ENCODE results near the gene FBXW8.
A peak's percentile ranks its signal among the peaks of the same experiment; 100 is the strongest.

Gene FBXW8

DNA sequence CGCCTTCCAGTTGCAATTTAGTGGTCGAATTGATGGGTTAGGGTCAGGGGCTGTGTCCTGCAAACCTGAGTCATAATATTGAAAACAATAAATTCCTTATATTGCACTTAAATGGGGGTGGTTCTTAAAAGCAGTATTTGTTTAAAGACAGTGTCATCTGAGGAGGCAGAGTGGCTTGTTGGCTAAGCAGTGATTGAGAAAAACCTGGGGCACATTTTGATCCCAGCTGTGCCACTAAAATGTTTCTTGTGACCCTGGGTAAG is 48.4 kb downstream of the FBXW8 start (continued):
- TF ChIP-seq BACH2 (CRISPR knock-in tag; IDR thresholded peaks at IDR 0.05; ENCODE audit: borderline replicate concordance) = no peak
- no peak for TF ChIP-seq ARNTL (CRISPR knock-in tag; IDR thresholded peaks at IDR 0.05; ENCODE audit: borderline replicate concordance, low read depth)
- no peak for TF ChIP-seq CSDC2 (CRISPR knock-in tag; IDR thresholded peaks at IDR 0.05)
- TF ChIP-seq ZFP30 (CRISPR knock-in tag; IDR thresholded peaks at IDR 0.05) = no peak
- TF ChIP-seq, protein P1, sequence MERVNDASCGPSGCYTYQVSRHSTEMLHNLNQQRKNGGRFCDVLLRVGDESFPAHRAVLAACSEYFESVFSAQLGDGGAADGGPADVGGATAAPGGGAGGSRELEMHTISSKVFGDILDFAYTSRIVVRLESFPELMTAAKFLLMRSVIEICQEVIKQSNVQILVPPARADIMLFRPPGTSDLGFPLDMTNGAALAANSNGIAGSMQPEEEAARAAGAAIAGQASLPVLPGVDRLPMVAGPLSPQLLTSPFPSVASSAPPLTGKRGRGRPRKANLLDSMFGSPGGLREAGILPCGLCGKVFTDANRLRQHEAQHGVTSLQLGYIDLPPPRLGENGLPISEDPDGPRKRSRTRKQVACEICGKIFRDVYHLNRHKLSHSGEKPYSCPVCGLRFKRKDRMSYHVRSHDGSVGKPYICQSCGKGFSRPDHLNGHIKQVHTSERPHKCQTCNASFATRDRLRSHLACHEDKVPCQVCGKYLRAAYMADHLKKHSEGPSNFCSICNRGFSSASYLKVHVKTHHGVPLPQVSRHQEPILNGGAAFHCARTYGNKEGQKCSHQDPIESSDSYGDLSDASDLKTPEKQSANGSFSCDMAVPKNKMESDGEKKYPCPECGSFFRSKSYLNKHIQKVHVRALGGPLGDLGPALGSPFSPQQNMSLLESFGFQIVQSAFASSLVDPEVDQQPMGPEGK (CRISPR knock-in tag; IDR thresholded peaks at IDR 0.05; ENCODE audit: borderline replicate concordance) = no peak
- TF ChIP-seq RARB (CRISPR knock-in tag; IDR thresholded peaks at IDR 0.05) = no peak

DNA sequence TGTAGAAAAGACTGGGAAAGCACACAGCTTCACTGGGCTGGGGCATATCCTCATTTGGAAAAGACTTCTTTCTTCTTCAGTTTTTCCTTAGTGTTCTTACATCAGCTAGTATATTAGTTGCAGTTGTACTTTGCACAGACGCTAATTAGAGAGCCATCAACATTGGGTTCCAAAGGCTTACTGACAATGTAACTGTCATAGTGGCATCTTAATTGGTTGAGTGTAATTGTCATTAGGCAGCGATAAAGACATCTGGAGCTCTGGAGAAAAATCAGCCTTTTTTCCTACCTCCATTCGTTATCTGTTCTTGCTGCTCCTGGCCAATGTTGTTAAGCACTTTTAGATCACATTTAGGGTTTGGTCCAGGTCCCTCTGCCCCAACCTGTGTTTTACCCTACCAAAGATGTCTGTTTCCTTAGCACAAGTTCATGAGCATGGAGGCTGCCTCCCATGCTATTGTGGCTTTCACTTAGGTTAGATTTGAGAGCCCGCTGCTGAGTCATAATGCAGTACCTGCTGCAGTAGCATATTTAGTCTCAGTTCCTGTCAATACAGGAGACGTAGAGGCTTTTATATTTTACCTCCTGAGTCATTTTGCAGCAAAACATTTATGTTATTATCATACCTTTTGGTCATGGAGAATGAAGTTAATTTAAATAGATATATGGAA is 49.2 kb downstream of the FBXW8 start:
- ATAC-seq = no peak
- TF ChIP-seq, protein P2, sequence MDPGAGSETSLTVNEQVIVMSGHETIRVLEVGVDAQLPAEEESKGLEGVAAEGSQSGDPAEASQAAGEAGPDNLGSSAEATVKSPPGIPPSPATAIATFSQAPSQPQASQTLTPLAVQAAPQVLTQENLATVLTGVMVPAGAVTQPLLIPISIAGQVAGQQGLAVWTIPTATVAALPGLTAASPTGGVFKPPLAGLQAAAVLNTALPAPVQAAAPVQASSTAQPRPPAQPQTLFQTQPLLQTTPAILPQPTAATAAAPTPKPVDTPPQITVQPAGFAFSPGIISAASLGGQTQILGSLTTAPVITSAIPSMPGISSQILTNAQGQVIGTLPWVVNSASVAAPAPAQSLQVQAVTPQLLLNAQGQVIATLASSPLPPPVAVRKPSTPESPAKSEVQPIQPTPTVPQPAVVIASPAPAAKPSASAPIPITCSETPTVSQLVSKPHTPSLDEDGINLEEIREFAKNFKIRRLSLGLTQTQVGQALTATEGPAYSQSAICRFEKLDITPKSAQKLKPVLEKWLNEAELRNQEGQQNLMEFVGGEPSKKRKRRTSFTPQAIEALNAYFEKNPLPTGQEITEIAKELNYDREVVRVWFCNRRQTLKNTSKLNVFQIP (CRISPR knock-in tag; IDR thresholded peaks at IDR 0.05; ENCODE audit: borderline replicate concordance, low read depth) = no peak
- TF ChIP-seq, protein P1 (CRISPR knock-in tag; IDR thresholded peaks at IDR 0.05; ENCODE audit: borderline replicate concordance) = no peak
- TF ChIP-seq OSR1 (CRISPR knock-in tag; IDR thresholded peaks at IDR 0.05) = no peak
- TF ChIP-seq, protein P3, sequence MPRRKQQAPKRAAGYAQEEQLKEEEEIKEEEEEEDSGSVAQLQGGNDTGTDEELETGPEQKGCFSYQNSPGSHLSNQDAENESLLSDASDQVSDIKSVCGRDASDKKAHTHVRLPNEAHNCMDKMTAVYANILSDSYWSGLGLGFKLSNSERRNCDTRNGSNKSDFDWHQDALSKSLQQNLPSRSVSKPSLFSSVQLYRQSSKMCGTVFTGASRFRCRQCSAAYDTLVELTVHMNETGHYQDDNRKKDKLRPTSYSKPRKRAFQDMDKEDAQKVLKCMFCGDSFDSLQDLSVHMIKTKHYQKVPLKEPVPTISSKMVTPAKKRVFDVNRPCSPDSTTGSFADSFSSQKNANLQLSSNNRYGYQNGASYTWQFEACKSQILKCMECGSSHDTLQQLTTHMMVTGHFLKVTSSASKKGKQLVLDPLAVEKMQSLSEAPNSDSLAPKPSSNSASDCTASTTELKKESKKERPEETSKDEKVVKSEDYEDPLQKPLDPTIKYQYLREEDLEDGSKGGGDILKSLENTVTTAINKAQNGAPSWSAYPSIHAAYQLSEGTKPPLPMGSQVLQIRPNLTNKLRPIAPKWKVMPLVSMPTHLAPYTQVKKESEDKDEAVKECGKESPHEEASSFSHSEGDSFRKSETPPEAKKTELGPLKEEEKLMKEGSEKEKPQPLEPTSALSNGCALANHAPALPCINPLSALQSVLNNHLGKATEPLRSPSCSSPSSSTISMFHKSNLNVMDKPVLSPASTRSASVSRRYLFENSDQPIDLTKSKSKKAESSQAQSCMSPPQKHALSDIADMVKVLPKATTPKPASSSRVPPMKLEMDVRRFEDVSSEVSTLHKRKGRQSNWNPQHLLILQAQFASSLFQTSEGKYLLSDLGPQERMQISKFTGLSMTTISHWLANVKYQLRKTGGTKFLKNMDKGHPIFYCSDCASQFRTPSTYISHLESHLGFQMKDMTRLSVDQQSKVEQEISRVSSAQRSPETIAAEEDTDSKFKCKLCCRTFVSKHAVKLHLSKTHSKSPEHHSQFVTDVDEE (CRISPR knock-in tag; IDR thresholded peaks at IDR 0.05) = peak; percentile 95
- 0 out of 2 replicates have a peak, but pooled peaks have one; percentile 29 for TF ChIP-seq ZNF565 (CRISPR knock-in tag; conservative IDR thresholded peaks at IDR 0.05; ENCODE audit: low read depth)
- no peak for TF ChIP-seq RARB (CRISPR knock-in tag; IDR thresholded peaks at IDR 0.05)
- TF ChIP-seq ESRRG (CRISPR knock-in tag; IDR thresholded peaks at IDR 0.05) = no peak
- TF ChIP-seq ARNTL (CRISPR knock-in tag; IDR thresholded peaks at IDR 0.05; ENCODE audit: borderline replicate concordance, low read depth) = no peak
- no peak for TF ChIP-seq ZC3H10 (CRISPR knock-in tag; IDR thresholded peaks at IDR 0.05)
- TF ChIP-seq, protein P4, sequence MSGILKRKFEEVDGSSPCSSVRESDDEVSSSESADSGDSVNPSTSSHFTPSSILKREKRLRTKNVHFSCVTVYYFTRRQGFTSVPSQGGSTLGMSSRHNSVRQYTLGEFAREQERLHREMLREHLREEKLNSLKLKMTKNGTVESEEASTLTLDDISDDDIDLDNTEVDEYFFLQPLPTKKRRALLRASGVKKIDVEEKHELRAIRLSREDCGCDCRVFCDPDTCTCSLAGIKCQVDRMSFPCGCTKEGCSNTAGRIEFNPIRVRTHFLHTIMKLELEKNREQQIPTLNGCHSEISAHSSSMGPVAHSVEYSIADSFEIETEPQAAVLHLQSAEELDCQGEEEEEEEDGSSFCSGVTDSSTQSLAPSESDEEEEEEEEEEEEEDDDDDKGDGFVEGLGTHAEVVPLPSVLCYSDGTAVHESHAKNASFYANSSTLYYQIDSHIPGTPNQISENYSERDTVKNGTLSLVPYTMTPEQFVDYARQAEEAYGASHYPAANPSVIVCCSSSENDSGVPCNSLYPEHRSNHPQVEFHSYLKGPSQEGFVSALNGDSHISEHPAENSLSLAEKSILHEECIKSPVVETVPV (CRISPR knock-in tag; IDR thresholded peaks at IDR 0.05) = peak; percentile 72
- peak; percentile 88 for TF ChIP-seq ISL1 (CRISPR knock-in tag; IDR thresholded peaks at IDR 0.05)
- no peak for TF ChIP-seq ZFP30 (CRISPR knock-in tag; IDR thresholded peaks at IDR 0.05)
- no peak; the same call in 1 of the 2 replicates for TF ChIP-seq ZNF70 (CRISPR knock-in tag; IDR thresholded peaks at IDR 0.05)
- TF ChIP-seq TCF4 (CRISPR knock-in tag; IDR thresholded peaks at IDR 0.05; ENCODE audit: borderline replicate concordance) = peak; percentile 88
- TF ChIP-seq ZNF8 (CRISPR knock-in tag; IDR thresholded peaks at IDR 0.05) = no peak
- peak; percentile 72; the same call in 1 of the 2 replicates for TF ChIP-seq GLIS3 (CRISPR knock-in tag; IDR thresholded peaks at IDR 0.05)
- no peak for TF ChIP-seq TOX (CRISPR knock-in tag; IDR thresholded peaks at IDR 0.05; ENCODE audit: borderline replicate concordance)
- no peak for TF ChIP-seq BACH2 (CRISPR knock-in tag; IDR thresholded peaks at IDR 0.05; ENCODE audit: borderline replicate concordance)
- no peak for TF ChIP-seq ZFP3 (CRISPR knock-in tag; IDR thresholded peaks at IDR 0.05)
- TF ChIP-seq SNAI2 (CRISPR knock-in tag; IDR thresholded peaks at IDR 0.05) = no peak
- TF ChIP-seq CSDC2 (CRISPR knock-in tag; IDR thresholded peaks at IDR 0.05) = no peak
